NCI-H82 (cell line): ENCODE data around the gene CSE1L.
A peak's percentile ranks its signal among the peaks of the same experiment; 100 is the strongest.
"Not testable (repeated sequence)": the region's sequence is repeated elsewhere in the genome, so short reads cannot be mapped to it uniquely, and the experiment has no call there.

Experiments used
- DNase-seq: peaks from one replicate; lab custom pipeline; 2025; lab: John Stamatoyannopoulos, UW

CSE1L gene

DNA sequence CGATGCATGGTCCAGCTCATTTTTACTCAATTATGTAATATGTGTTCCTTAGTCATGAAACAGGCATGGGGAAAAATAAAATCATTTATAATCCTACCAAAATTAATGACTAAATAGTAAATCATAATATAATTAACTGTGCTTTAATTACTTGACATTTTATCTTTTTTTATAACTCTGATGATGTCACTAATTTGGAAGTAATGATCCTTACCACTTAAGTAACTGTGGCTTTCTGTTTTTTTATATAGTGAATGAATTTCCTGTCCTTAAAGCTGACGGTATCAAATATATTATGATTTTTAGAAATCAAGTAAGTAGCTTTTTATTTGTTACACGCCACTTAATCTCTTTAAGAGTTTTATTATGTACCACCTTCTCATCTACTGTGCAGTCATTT is 32.2 kb downstream of the CSE1L start:
- no peak for DNase-seq

DNA sequence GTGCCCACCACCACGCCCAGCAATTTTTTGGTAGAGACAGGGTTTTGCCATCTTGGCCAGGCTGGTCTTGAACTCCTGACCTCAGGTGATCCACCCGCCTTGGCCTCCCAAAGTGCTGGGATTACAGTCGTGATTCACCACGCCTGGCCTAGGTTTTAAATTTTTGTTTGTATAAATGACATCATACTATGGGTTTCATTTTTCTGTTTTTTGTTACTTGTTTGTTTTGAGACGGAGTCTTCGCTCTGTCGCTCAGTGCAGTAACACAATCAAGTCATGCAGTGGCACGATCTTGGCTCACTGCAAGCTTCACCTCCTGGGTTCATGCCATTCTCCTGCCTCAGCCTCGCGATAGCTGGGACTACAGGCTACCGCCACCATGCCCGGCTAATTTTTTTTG is 36.2 kb downstream of the CSE1L start:
- DNase-seq: not testable (repeated sequence)

DNA sequence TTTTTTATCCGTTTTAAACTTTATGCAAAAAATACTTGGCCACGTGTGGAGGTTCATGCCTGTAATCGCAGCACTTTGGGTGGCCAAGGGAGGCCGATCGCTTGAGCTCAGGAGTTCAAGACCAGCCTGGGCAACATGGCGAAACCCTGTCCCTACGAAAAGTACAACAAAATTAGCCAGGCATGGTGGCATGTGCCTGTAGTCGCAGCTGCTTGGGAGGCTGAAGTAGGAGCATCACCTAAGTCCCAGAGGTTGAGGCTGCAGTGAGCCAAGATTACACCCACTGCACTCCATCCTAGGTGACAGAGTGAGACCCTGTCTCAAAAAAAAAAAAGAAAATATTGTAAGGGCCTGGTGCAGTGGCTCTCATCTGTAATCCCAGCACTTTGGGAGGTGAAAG is 45.0 kb downstream of the CSE1L start:
- DNase-seq: no peak

DNA sequence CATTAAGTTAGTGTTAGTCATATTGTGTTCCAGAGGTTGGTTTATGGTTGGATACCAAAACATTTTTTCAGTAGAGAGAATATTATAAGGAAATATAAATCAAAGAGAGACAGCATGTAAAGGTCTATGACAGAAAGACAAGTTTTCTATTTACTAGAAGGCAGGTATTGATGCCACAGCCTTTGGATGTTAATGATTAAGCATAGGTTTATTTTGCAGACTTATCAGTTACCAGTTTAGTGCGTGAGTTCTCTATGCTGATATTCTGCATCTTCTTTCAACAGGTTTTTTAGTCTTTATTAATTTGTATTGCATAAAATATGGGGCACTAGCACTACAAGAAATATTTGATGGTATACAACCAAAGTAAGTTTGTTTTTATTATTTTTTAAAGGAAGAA is 45.6 kb downstream of the CSE1L start:
- no peak for DNase-seq

DNA sequence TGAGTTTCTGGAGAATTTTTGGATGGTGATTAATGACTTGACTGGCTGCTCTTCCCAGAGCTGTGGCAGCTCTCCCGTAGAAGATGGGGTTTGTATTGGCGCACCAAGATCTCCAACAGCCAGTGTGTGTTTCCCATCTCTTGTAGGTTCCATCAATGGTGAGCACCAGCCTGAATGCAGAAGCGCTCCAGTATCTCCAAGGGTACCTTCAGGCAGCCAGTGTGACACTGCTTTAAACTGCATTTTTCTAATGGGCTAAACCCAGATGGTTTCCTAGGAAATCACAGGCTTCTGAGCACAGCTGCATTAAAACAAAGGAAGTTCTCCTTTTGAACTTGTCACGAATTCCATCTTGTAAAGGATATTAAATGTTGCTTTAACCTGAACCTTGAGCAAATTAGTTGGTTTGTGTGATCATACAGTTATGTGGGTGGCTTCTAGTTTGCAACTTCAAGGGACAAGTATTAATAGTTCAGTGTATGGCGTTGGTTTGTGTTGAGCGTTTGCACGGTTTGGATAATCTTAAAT is 50.2 kb downstream of the CSE1L start:
- DNase-seq: no peak

DNA sequence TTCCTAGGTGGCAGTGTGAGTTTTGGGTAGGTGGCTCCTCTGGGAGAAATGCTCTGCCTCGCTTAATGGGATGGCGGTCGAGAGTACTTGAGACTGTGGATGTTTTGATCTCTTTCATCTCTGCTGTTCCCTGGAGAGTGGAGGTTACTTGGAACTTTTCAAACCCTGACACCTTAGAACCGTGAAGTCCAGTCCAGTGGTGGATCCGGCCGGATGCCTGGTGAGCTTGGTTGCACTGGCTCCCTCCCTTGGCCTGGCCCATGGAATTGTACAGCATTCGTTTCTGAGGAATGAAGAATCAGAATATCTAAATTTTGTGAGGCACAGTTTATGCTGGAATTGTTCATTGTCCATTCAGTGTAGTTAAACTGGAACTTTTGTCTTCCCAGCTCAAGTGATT is 51.0 kb downstream of the CSE1L start:
- no peak for DNase-seq

DNA sequence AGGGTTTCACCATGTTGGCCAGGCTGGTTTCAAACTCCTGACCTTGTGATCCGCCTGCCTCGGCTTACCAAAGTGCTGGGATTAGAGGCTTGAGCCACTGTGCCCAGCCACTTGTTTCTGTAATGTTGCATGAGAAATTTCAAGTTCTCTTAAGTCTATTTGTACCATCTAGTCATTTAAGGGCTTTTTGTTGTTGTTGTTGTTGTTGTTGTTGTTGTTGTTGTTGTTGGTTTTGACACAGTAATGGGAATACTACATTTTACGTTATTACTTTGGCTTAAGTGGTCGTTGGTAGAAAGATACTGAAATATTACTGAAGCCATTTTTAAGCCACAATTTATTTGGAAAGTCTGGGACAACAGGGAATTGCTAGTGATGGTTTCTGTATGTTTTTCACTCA is 52.0 kb downstream of the CSE1L start:
- DNase-seq: no peak

DNA sequence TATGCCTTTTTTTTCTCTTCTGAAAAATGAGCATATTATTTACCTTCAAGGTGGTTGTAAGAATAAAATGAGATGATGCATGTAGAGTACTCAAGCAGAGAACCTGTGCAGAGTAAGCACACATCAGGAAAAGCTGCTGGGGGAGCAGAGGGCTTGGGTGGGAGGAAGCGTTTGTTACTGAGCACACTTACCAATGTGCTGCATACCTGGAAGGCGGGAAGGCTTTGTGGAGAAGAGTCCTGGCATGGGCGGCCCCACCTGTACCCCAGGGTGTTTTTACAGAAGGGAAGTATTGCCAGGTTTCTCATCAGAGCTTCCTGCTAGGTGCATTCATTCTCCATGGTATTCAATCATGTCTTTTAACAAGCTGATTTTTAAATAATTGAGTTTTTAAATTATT is 52.9 kb downstream of the CSE1L start:
- no peak for DNase-seq

DNA sequence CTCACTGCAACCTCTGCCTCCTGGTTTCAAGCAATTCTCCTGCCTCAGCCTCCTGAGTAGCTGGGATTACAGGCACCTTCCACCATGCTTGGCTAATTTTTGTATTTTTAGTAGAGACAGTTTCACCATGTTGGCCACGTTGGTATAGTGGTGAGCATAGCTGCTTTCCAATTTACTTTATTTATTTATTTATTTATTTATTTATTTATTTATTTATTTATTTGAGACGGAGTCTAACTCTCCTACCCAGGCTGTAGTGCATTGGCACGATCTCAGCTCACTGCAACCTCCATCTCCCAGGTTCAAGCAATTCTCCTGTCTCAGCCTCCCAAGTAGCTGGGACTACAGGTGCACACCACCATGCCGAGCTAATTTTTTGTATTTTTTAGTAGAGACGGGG is 54.2 kb downstream of the CSE1L start:
- DNase-seq: not testable (repeated sequence)

DNA sequence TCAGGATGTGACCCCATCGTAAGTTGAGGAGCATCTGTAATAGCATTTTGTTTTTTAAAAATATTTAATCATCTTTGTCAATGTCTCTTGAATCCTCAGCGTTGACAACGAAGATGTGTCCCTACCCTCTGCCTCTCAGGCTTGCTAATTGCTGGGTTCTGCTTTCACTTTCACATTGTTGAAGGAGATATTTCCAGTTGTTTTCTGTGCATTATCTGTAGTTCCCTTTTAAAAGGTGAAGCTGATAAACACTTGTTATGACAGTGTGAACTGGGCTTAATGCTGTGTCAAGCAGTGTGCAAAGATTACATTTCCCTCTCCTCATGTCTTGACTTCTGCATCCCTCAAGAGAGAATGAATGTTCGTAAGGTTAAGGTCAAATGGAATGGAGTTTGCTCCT is 54.9 kb downstream of the CSE1L start:
- DNase-seq: no peak

DNA sequence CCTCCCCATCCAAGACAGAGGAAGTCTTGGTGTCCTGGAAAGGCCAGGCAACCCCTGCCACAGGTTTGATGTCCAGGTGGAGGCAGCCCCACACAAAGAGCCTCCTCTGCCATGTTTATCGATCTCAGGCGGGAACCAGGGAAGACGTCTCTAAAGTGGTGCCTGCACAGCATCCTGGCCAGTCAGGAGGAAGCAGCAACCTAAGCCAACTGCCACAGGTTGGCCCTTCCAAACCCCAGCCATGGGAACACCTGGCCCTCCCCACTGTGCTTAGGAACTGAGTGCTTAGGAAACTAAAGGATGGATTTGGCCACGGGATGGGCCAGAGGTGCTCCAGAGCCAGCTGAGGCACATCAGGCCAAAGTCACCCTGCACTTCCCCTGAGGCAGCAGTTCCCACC is 56.9 kb downstream of the CSE1L start:
- no peak for DNase-seq

DNA sequence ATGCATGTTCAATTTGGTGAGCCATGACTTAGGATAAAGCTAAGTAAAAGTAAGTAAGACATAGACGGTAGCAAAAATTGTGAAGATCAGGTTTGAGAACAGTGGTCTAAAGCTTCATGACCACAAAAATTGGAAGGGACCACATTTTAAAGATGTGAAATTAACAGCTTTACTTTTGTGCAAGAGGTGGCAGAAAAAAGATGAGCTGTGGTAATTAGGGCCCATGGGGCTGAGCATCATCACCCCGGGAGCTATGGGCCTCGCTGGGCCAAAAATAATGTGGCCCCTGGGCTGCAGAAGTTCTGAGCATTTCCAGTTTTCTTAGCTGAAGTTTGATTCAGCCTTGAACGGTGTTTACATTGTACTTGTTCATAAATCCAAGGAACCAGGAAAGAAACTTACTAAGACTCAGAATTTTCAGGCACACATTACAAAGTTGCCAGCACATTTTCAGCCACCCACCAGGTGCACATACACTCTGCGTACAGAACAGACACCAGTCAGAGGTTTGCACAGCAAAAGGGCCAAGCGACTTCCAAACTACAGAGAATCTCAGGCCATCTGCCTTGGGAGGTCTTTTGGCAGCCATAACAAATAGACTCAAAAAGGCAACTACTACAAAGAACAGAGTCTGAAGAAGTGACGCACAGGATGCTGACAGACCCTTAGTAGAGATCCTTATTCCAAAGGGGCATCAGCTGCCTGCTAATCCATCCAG is 57.7 kb downstream of the CSE1L start:
- no peak for DNase-seq

DNA sequence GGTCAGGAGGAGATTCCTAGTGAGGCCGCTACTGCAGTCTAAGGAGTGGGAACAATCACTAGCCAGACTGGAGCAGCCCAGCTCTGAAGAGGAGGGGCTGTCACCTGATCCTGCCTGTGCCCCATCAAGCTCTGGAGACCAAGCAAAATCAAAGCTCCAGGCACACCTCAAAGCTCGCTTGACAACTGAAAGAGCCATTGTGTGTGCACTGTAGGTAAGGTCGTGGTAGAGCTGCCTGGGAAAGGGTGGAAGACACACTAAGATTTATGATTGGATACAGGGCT is 58.2 kb downstream of the CSE1L start:
- DNase-seq: peak; percentile 56

DNA sequence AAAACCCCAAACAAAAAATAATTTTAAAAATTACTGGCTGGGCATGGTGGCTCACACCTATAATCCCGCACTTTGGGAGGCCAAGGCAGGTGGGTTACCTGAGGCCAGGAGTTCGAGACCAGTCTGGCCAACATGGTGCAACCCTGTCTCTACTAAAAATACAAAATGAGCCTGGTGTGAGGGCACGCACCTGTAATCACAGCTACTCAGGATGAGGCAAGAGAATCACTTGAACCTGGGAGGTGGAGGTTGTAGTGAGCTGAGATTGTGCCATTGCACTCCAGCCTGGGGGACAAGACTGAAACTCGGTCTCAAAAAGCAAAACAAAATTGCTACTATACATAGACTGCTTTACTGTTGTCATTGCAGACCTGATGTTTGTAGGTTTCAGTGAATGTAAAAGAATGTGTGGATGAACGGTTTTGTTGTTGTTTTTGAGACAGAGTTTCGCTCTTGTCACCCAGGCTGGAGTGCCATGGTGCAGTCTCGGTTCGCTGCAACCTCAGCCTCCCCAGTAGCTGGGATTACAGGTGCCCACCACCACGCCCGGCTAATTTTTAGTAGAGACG is 59.0 kb downstream of the CSE1L start:
- not testable (repeated sequence) for DNase-seq

DNA sequence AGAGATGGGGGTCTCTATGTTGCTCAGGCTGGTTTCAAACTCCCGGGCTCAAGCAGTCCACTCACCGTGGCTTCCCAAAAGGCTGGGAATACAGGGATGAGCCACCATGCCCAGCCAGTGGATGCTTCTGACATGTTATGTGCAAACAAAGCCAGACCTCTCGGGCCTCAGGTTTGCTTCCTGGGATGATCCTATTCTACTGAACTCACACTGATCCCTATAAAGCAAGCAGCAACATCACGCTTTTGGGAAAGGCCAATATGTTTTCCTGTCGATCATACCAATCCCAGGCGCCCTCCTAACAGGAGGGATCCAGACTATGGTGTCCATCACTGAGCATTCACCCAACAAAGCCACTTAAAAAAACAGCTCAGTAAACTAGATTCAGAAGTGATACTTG is 60.2 kb downstream of the CSE1L start:
- peak; percentile 28 for DNase-seq

DNA sequence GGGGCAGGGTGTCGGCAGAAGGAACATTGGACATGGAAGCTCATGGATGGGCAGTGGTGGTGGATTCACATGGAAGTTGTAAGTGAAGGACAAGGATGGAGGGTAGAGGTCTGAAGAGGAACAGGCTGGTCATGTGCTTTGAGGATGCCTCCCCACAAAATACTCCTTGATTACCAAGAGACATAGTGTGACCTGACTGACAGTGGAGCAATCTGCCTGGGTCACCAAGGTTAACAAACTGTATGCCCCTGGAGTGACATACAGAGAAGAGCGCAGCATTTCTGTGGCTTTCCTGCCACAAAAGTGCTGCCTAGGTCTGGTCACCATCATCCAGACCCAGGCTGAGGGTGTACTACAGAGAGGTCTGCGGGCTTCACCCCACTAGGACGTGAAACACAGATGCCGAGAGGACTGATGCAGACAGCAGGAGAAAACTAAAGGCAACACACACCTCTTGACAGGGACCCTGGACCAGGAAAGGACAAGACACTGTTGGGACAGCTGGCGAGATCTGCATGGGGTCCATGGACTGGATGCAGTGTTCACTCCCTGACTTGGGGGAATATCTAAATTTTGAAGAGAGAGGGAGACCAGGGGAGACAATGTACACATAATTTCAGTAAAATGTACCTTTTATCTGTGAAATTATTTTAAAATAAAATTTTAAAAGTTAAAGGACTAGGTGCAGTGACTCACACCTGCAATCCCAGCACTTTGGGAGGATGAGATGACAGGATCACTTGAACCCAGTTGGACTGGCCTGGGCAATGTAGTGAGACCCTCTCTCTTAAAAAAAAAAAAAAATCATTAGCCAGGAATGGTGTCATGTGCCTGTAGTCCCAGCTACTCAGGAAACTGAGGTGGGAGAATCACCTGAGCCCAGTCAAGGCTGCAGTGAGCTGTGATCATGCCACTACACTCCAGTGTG is 64.9 kb downstream of the CSE1L start:
- no peak for DNase-seq

DNA sequence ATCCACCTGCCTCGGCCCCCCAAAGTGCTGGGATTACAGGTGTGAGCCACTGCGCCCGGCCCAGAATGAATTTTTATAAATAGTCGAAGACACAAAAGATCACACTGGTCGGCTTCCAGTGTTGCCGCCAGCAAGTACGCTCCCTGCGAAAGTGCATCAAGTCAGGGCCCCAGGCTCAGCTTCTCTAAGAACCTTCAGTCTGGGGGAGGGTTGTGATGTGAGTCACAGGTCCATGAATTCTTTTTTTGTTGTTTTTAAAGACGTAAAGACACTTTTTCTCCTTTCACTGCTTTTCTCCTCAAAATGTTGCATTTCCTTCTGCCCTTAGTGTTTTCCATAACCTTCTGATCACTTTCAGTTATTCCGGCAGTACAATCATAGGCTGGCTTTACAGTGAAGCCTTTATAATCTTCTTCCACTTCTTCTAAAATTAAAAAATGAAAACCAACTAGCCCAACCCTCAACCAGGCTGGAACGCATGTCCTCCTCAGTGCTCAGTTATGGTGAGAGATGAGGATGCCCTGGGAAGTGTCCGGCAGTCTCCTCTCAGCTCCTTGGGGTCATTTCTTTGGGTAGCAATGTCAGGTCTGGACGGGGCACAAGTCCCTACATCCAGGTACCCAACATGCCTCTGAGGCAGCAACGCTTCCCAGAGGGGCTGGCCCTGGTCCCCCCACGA is 66.6 kb downstream of the CSE1L start:
- no peak for DNase-seq

DNA sequence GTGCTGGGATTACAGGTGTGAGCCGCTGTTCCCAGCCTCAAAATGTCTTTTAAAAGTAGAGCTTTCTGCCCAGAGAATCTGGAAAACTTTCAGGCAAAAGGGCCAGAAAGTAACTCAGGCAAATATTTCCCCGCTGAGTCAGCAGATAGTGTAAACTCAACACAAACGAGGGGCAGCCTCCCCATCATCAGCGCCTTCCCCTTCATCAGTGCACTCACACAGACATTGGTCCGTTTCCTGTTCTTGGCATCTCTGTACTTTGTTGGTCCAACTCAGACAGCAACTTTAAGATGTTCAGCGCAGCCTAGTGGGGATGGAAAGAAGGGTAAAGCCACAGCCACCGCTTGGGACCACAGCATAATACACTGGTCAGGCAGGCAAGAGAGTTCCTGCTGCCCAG is 69.5 kb downstream of the CSE1L start:
- no peak for DNase-seq

DNA sequence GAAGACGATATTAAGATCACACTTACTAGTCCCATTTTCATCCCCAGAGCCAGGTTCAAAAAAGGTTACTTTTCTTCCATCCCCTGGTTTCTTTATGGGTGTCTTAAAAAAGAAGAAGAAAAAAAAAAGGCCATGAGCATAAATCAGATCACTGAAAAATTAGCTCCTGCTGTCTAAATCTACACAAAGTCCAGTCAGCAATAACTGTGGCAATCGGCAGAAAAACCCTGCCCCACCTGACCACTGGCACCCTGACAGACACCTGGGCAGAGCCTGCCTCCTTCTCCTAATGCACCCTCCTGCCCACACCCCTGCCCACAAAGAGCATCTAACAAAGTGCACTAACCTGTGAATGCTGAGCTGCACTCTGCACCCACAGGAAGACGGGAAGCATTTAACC is 72.2 kb downstream of the CSE1L start:
- DNase-seq: no peak

DNA sequence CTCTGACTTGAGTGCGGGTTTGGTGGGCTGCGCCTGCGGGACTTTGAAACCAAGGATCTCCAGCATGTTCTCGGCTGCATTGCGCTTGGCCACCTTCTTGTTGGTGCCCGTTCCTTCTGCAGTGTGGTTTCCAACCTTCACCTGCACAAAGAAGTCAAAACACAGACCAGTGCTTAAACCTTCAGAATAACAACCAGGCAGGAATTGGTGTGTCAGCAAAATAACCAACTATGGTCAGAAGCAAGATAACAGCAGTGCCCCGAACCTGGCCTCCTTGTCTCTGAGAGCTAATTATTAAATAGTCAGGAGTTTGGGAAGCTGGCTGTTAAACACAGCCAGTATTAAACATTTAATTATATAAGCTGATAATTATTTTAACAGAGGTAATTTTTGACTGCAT is 73.9 kb downstream of the CSE1L start:
- no peak for DNase-seq

DNA sequence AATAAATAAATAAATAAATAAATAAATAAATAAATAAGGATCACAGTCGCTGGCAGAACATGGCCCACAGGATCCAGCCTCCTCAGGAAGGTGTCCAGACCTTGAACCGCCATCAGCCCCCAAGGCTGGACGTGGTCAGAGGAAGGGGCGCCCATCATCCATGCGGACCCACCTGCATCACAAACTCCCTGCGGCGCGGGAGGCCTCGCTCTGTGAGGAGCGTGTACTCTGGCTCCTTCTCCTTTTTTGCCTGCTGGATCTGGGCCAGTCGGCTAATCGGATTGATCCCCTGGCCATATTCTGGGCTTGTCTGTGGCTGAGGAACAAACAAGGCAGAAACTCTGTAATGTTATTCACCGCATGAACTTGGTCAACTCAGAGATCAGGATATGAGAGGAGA is 76.8 kb downstream of the CSE1L start:
- peak; percentile 60 for DNase-seq

DNA sequence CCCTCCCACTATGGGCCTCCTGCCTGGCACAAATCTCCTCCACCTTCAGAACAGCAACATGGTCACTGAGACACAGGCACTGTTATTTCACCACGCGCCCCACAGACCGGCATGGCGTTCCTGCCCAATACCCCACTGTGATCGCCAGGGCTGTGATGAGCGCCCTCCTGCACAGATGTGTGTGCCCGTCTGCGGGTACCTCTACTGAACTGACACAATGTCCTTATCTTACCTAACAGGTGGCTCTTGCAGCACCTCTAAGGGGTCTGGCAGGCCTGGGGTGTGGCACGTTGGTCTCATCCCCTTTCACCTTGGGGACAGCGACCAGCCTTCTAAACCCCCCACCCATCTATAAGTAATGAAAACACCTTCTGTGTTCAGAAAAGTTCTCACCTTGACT is 77.9 kb downstream of the CSE1L start:
- no peak for DNase-seq
